ENCODE results near the gene PNKD.
A peak's percentile ranks its signal among the peaks of the same experiment; 100 is the strongest.
"Not testable (repeated sequence)": the region's sequence is repeated elsewhere in the genome, so short reads cannot be mapped to it uniquely, and the experiment has no call there.

PNKD gene

GRCh38 chr2:218311541-218312266, 41.4 kb downstream of the PNKD start:
- H3K4me3 ChIP-seq (ENCODE audit: low read depth, low read length); H2AK5ac ChIP-seq (ENCODE audit: low read length); H3K9me3 ChIP-seq (ENCODE audit: insufficient read depth, low read depth, low read length); H3K4me2 ChIP-seq (ENCODE audit: low read length); H3K18ac ChIP-seq (ENCODE audit: low read length); H3K79me2 ChIP-seq (ENCODE audit: control insufficient read depth, insufficient read depth, low read length, poor library complexity); H3K36me3 ChIP-seq (ENCODE audit: control insufficient read depth in 1 of 2, insufficient read depth in 2 of 2, low read length in 2 of 2); H3K23ac ChIP-seq (ENCODE audit: low read length); H3K4me1 ChIP-seq (ENCODE audit: control insufficient read depth in 1 of 2, insufficient read depth in 2 of 2, low read length in 2 of 2); H3K27ac ChIP-seq (ENCODE audit: low read depth, low read length); H3K79me1 ChIP-seq (ENCODE audit: low read length); H2AFZ ChIP-seq (ENCODE audit: insufficient read depth, low read length, poor library complexity); H3K9ac ChIP-seq (ENCODE audit: low read length); H2BK120ac ChIP-seq (ENCODE audit: insufficient read depth, low read length, poor library complexity); H3K27me3 ChIP-seq (ENCODE audit: insufficient read depth, low read length); H3K4ac ChIP-seq (ENCODE audit: low read depth, low read length); H3K14ac ChIP-seq (ENCODE audit: low read length); H4K12ac ChIP-seq (ENCODE audit: low read depth, low read length): not testable (repeated sequence)
- peak overlapping the region; percentile 43 for H2BK12ac ChIP-seq (ENCODE audit: low read length)
- H4K91ac ChIP-seq (ENCODE audit: low read depth, low read length) = peak overlapping the region; percentile 66
- peak overlapping the region; percentile 57 for H2BK5ac ChIP-seq (ENCODE audit: low read depth, low read length, poor library complexity)
- no CpG with 5 or more reads among the region's 11 CpGs for WGBS (ENCODE audit: extremely low coverage, insufficient coverage, insufficient read length)
- DNase-seq = peak; percentile 78 to 83
- peak overlapping the region; percentile 43 for H4K8ac ChIP-seq (ENCODE audit: low read depth, low read length)

GRCh38 chr2:218312267-218312756, 42.0 kb downstream of the PNKD start:
- no peak overlapping the region for H3K4me3 ChIP-seq (ENCODE audit: low read depth, low read length)
- H3K4me1 ChIP-seq (ENCODE audit: control insufficient read depth in 1 of 2, insufficient read depth in 2 of 2, low read length in 2 of 2) = peaks cover 6 to 9% of the 10 kb centered on the region in 2 experiments
- H3K4ac ChIP-seq (ENCODE audit: low read depth, low read length) = no peak overlapping the region
- H3K18ac ChIP-seq (ENCODE audit: low read length) = no peak overlapping the region
- H4K8ac ChIP-seq (ENCODE audit: low read depth, low read length) = no peak overlapping the region
- no peak overlapping the region for H3K9ac ChIP-seq (ENCODE audit: low read length)
- H2AK5ac ChIP-seq (ENCODE audit: low read length) = no peak overlapping the region
- no peak overlapping the region for H2BK12ac ChIP-seq (ENCODE audit: low read length)
- H2BK120ac ChIP-seq (ENCODE audit: insufficient read depth, low read length, poor library complexity) = no peak overlapping the region
- no peak overlapping the region for H3K23ac ChIP-seq (ENCODE audit: low read length)
- H3K27ac ChIP-seq (ENCODE audit: low read depth, low read length) = no peak overlapping the region
- H3K27me3 ChIP-seq (ENCODE audit: insufficient read depth, low read length) = no peaks in the 10 kb centered on the region
- H2AFZ ChIP-seq (ENCODE audit: insufficient read depth, low read length, poor library complexity) = no peak overlapping the region
- DNase-seq = peak in 1 of 2 donors; percentile 44
- H3K14ac ChIP-seq (ENCODE audit: low read length) = no peak overlapping the region
- peaks cover 5% of the 10 kb centered on the region for H3K79me1 ChIP-seq (ENCODE audit: low read length)
- H4K91ac ChIP-seq (ENCODE audit: low read depth, low read length) = peak overlapping the region; percentile 21
- H3K4me2 ChIP-seq (ENCODE audit: low read length) = no peak overlapping the region
- H3K9me3 ChIP-seq (ENCODE audit: insufficient read depth, low read depth, low read length) = no peaks in the 10 kb centered on the region
- H3K36me3 ChIP-seq (ENCODE audit: control insufficient read depth in 1 of 2, insufficient read depth in 2 of 2, low read length in 2 of 2) = no peaks in the 10 kb centered on the region
- no peak overlapping the region for H2BK5ac ChIP-seq (ENCODE audit: low read depth, low read length, poor library complexity)
- H4K12ac ChIP-seq (ENCODE audit: low read depth, low read length) = no peak overlapping the region
- H3K79me2 ChIP-seq (ENCODE audit: control insufficient read depth, insufficient read depth, low read length, poor library complexity) = no peaks in the 10 kb centered on the region
- no CpG with 5 or more reads among the region's 2 CpGs for WGBS (ENCODE audit: extremely low coverage, insufficient coverage, insufficient read length)

GRCh38 chr2:218313356-218313755, 43.0 kb downstream of the PNKD start:
- no peaks in the 10 kb centered on the region for H3K27me3 ChIP-seq (ENCODE audit: insufficient read depth, low read length)
- no peak overlapping the region for H3K4ac ChIP-seq (ENCODE audit: low read depth, low read length)
- no peak overlapping the region for H2BK12ac ChIP-seq (ENCODE audit: low read length)
- no peaks in the 10 kb centered on the region for H3K9me3 ChIP-seq (ENCODE audit: insufficient read depth, low read depth, low read length)
- no peak overlapping the region for H4K8ac ChIP-seq (ENCODE audit: low read depth, low read length)
- H3K18ac ChIP-seq (ENCODE audit: low read length) = no peak overlapping the region
- H2BK5ac ChIP-seq (ENCODE audit: low read depth, low read length, poor library complexity) = no peak overlapping the region
- no peak overlapping the region for H4K91ac ChIP-seq (ENCODE audit: low read depth, low read length)
- H3K4me2 ChIP-seq (ENCODE audit: low read length) = no peak overlapping the region
- no peak overlapping the region for H4K12ac ChIP-seq (ENCODE audit: low read depth, low read length)
- WGBS (ENCODE audit: extremely low coverage, insufficient coverage, insufficient read length) = no CpG with 5 or more reads among the region's 1 CpG
- H3K23ac ChIP-seq (ENCODE audit: low read length) = no peak overlapping the region
- H2BK120ac ChIP-seq (ENCODE audit: insufficient read depth, low read length, poor library complexity) = no peak overlapping the region
- H3K4me1 ChIP-seq (ENCODE audit: control insufficient read depth in 1 of 2, insufficient read depth in 2 of 2, low read length in 2 of 2) = peaks cover 6 to 12% of the 10 kb centered on the region in 2 experiments
- DNase-seq = no peak
- H3K36me3 ChIP-seq (ENCODE audit: control insufficient read depth in 1 of 2, insufficient read depth in 2 of 2, low read length in 2 of 2) = no peaks in the 10 kb centered on the region
- H2AK5ac ChIP-seq (ENCODE audit: low read length) = no peak overlapping the region
- H3K79me2 ChIP-seq (ENCODE audit: control insufficient read depth, insufficient read depth, low read length, poor library complexity) = no peaks in the 10 kb centered on the region
- H3K4me3 ChIP-seq (ENCODE audit: low read depth, low read length) = no peak overlapping the region
- H3K27ac ChIP-seq (ENCODE audit: low read depth, low read length) = no peak overlapping the region
- no peak overlapping the region for H3K14ac ChIP-seq (ENCODE audit: low read length)
- H2AFZ ChIP-seq (ENCODE audit: insufficient read depth, low read length, poor library complexity) = no peak overlapping the region
- H3K79me1 ChIP-seq (ENCODE audit: low read length) = peaks cover 5% of the 10 kb centered on the region
- H3K9ac ChIP-seq (ENCODE audit: low read length) = no peak overlapping the region

- not testable (repeated sequence) for H3K27ac ChIP-seq (ENCODE audit: low read depth, low read length); H3K23ac ChIP-seq (ENCODE audit: low read length); H2BK120ac ChIP-seq (ENCODE audit: insufficient read depth, low read length, poor library complexity); H3K79me1 ChIP-seq (ENCODE audit: low read length); H3K14ac ChIP-seq (ENCODE audit: low read length); H3K4me2 ChIP-seq (ENCODE audit: low read length); H3K4ac ChIP-seq (ENCODE audit: low read depth, low read length); H3K9ac ChIP-seq (ENCODE audit: low read length); H3K18ac ChIP-seq (ENCODE audit: low read length); H3K9me3 ChIP-seq (ENCODE audit: insufficient read depth, low read depth, low read length); H2AK5ac ChIP-seq (ENCODE audit: low read length); H2AFZ ChIP-seq (ENCODE audit: insufficient read depth, low read length, poor library complexity); H3K27me3 ChIP-seq (ENCODE audit: insufficient read depth, low read length); H3K36me3 ChIP-seq (ENCODE audit: control insufficient read depth in 1 of 2, insufficient read depth in 2 of 2, low read length in 2 of 2); H4K91ac ChIP-seq (ENCODE audit: low read depth, low read length); H2BK5ac ChIP-seq (ENCODE audit: low read depth, low read length, poor library complexity); H2BK12ac ChIP-seq (ENCODE audit: low read length); H4K12ac ChIP-seq (ENCODE audit: low read depth, low read length); H3K4me3 ChIP-seq (ENCODE audit: low read depth, low read length); H3K79me2 ChIP-seq (ENCODE audit: control insufficient read depth, insufficient read depth, low read length, poor library complexity); H4K8ac ChIP-seq (ENCODE audit: low read depth, low read length); DNase-seq
- peaks cover 6 to 12% of the 10 kb centered on the region in 2 experiments for H3K4me1 ChIP-seq (ENCODE audit: control insufficient read depth in 1 of 2, insufficient read depth in 2 of 2, low read length in 2 of 2)
- whole genome bisulfite sequencing (ENCODE audit: extremely low coverage, insufficient coverage, insufficient read length) = no CpG with 5 or more reads among the region's 4 CpGs
Measured at GRCh38 chr2:218314764-218315163, 44.4 kb downstream of the PNKD start.
